HL-60 (cell line): ENCODE data around the gene CEP162.

Experiments
- DNase-seq, 2 experiments: peaks; one replicate each; pipeline ENCODE4 v3.0.0-alpha.2; 2010 to 2020; ENCODE audit warnings: low read depth in 1 of 2, low spot score in 1 of 2
- H3K27ac ChIP-seq: fragments of 250-450 bp; sonication (Bioruptor Pico); replicated peaks from 2 replicates; pipeline ENCODE4 v1.5.1; 2020; ENCODE audit warnings: mild to moderate bottlenecking, moderate library complexity
- H3K27me3 ChIP-seq: fragments of 250-450 bp; sonication (Bioruptor Pico); 2 replicates; pipeline ENCODE4 v1.5.1; 2021; ENCODE audit warnings: mild to moderate bottlenecking, moderate library complexity; ENCODE audit not compliant: insufficient read depth, poor library complexity, severe bottlenecking
- H3K4me3 ChIP-seq: replicated peaks from 2 replicates; pipeline ENCODE4 v1.5.1; 2011; ENCODE audit warnings: mild to moderate bottlenecking, control low read depth, low read length; ENCODE audit not compliant: insufficient read depth
- CTCF ChIP-seq: IDR thresholded peaks from one replicate; pipeline ENCODE4 v1.5.1; 2011; ENCODE audit warnings: low read length, control low read depth, inconsistent platforms; ENCODE audit not compliant: insufficient read depth
- GABPA ChIP-seq: IDR thresholded peaks from 2 replicates; pipeline ENCODE4 v1.6.1; 2012; ENCODE audit warnings: low read depth
- POLR2AphosphoS5 ChIP-seq: IDR thresholded peaks from 2 replicates; pipeline ENCODE4 v1.6.1; 2012; ENCODE audit warnings: low read depth
- REST ChIP-seq: IDR thresholded peaks from 2 replicates; pipeline ENCODE4 v1.6.1; 2012; ENCODE audit warnings: low read depth; ENCODE audit not compliant: insufficient replicate concordance
- SPI1 ChIP-seq: IDR thresholded peaks from 2 replicates; pipeline ENCODE4 v1.6.1; 2012; ENCODE audit warnings: low read depth, mild to moderate bottlenecking, borderline replicate concordance

The CEP162 gene

GRCh38 chr6:84137989-84138575 is 89.4 kb downstream of the CEP162 start:
- DNase-seq: no peak
- Histone ChIP-seq H3K27ac (no peak overlapping the region), H3K4me3 (no peak overlapping the region), H3K27me3 (no peaks in the 10 kb centered on the region)
- TF ChIP-seq REST (no peak), GABPA (no peak), POLR2AphosphoS5 (no peak), SPI1 (no peak), CTCF (no peak)

GRCh38 chr6:84137051-84137375 is 90.4 kb downstream of the CEP162 start:
- Histone ChIP-seq H3K27me3 (no peaks in the 10 kb centered on the region), H3K4me3 (no peak overlapping the region), H3K27ac (no peak overlapping the region)
- DNase-seq: no peak
- TF ChIP-seq GABPA: no peak
- no peak for TF ChIP-seq POLR2AphosphoS5
- no peak for TF ChIP-seq CTCF
- TF ChIP-seq REST: no peak
- no peak for TF ChIP-seq SPI1

GRCh38 chr6:84136364-84137050 is 90.9 kb downstream of the CEP162 start:
- TF ChIP-seq GABPA (no peak), SPI1 (no peak), CTCF (no peak), REST (no peak), POLR2AphosphoS5 (no peak)
- Histone ChIP-seq H3K27ac (no peak overlapping the region), H3K4me3 (no peak overlapping the region), H3K27me3 (no peaks in the 10 kb centered on the region)
- DNase-seq: no peak
